ENCODE results near the gene CHIT1. TPM values are rescaled to one million over a fixed set of nuclear protein-coding genes. Genes with fewer than 3 reads are reported as not detected.

The CHIT1 gene
- total and polyA plus RNA-seq, 2 of the 13 experiments (the other 11 are each of a cell fraction or from before 2014, with no cell fraction given): not detected

DNA sequence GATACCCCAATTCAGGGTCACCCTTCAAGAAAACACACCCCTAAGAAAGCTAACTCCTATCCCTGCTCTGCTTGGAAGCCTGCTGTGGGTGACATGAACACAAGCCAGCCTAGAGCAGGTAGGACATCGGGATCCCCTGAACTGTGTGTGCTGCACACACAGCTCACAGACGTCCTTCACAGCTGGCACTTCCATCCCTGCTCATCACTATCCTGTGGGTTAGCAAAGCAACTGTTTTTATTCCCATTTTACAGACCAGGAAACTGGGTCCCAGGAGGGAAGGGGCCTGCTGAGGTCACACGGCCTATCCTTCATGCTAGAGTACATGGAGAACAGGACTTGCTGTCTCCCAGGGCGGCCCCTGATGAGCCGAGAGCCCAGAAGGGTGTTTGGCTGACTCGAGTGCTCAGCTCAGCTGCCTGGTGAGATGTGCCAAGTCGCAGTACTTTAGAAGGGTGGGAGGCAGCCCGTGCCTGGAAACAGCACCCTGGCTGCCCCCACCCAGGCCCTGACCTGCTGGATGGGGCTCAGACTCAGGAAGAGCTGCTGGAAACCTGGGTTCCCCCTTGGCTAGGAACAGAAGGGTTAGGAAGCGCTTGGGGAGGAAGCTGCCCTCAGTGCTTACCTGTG is 47.6 kb upstream of the CHIT1 start:
- BruUV-seq (replicated peaks): no TSS peak
- Histone ChIP-seq H3K4me3 (replicated peaks in 1 of 3; ENCODE audit: insufficient read depth in 1 of 3, low read depth in 2 of 3, low read length in 3 of 3) (no peak overlapping the region), H3K27me3 (ENCODE audit: control insufficient read depth in 1 of 2, insufficient read depth in 2 of 2, low read length in 2 of 2) (peaks cover 1 to 39% of the 10 kb centered on the region in 2 experiments; a peak in 3 of 5 replicates), H3K4me2 (ENCODE audit: low read depth, low read length) (no peak overlapping the region), H3K27ac (ENCODE audit: extremely low read length, insufficient read depth, low read length) (no peak overlapping the region), H3K4me1 (ENCODE audit: insufficient read depth, low read length) (peaks cover 20% of the 10 kb centered on the region), H2AFZ (ENCODE audit: low read length) (no peak overlapping the region), H3K36me3 (replicated peaks in 1 of 2; ENCODE audit: control insufficient read depth in 1 of 2, insufficient read depth in 2 of 2, low read length in 2 of 2) (no peaks in the 10 kb centered on the region), H4K20me1 (ENCODE audit: insufficient read depth, low read length) (no peaks in the 10 kb centered on the region), H3K9me3 (ENCODE audit: low read length) (no peaks in the 10 kb centered on the region), H3K79me2 (ENCODE audit: insufficient read depth, low read length) (no peaks in the 10 kb centered on the region), H3K9ac (ENCODE audit: insufficient read depth, low read depth, low read length) (no peak overlapping the region)
- CTCF ChIA-PET (ENCODE audit: low intra/inter-chr PET ratio, low total read pairs): no interaction called here
- POLR2A ChIA-PET: no interaction called here
- TF ChIP-seq SMYD3 (CRISPR knock-in tag; IDR thresholded peaks at IDR 0.05): no peak
- no peak for ATAC-seq
- 28% methylated on average over 8 of the region's 9 CpGs for WGBS (ENCODE audit: low lambda C conversion rate)
- intact Hi-C loops (cut with micrococcal nuclease; ENCODE audit: unreplicated experiment) (no loop called here), in situ Hi-C loops (cut with HindIII; ENCODE audit: extremely low pct_ligation_motif_present, low pct_unique_long_range_greater_than_20kb) (loop anchor here (10.0 kb wide), 1 partner anchor 208 kb away; no protein-coding TSS in a partner anchor)
- DNase-seq (ENCODE audit: low spot score): no peak
- FAIRE-seq: no peak

DNA sequence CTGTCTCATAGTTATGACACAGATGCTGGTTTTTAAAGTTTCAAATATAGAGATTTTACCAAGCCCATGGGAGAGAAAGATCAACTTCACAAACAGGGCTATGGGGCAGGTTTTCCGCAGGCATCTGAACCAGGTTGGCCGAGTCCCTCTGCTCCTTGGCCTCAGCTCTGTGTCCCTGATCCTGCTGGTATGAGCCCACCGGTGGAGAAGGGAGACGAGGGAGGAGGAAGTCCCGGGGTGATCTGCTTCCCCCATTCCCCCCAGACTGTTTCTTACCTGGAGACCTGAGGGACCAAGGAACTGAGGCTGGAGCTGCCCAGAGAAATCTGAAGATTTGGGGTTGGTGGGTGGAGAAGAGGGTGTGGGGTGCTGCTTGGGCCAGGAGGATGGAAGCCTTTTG is 46.9 kb upstream of the CHIT1 start:
- Histone ChIP-seq H3K9ac (ENCODE audit: insufficient read depth, low read depth, low read length) (no peak overlapping the region), H3K9me3 (ENCODE audit: low read length) (no peaks in the 10 kb centered on the region), H3K4me3 (replicated peaks in 1 of 3; ENCODE audit: insufficient read depth in 1 of 3, low read depth in 2 of 3, low read length in 3 of 3) (no peak overlapping the region), H3K27me3 (ENCODE audit: control insufficient read depth in 1 of 2, insufficient read depth in 2 of 2, low read length in 2 of 2) (peaks cover 1 to 39% of the 10 kb centered on the region in 2 experiments; a peak in 3 of 5 replicates), H3K4me1 (ENCODE audit: insufficient read depth, low read length) (peaks cover 17% of the 10 kb centered on the region; the same call in 1 of the 2 replicates), H2AFZ (ENCODE audit: low read length) (no peak overlapping the region), H4K20me1 (ENCODE audit: insufficient read depth, low read length) (no peaks in the 10 kb centered on the region), H3K4me2 (ENCODE audit: low read depth, low read length) (no peak overlapping the region), H3K36me3 (replicated peaks in 1 of 2; ENCODE audit: control insufficient read depth in 1 of 2, insufficient read depth in 2 of 2, low read length in 2 of 2) (no peaks in the 10 kb centered on the region), H3K27ac (ENCODE audit: extremely low read length, insufficient read depth, low read length) (no peak overlapping the region), H3K79me2 (ENCODE audit: insufficient read depth, low read length) (no peaks in the 10 kb centered on the region)
- no TSS peak for BruUV-seq (replicated peaks)
- ATAC-seq (no peak), DNase-seq (ENCODE audit: low spot score) (no peak), FAIRE-seq (no peak)
- ChIA-PET POLR2A (no interaction called here), CTCF (ENCODE audit: low intra/inter-chr PET ratio, low total read pairs) (no interaction called here)
- 52% methylated on average over 4 of the region's 5 CpGs for WGBS (ENCODE audit: low lambda C conversion rate)
- intact Hi-C loops (cut with micrococcal nuclease; ENCODE audit: unreplicated experiment) (no loop called here), in situ Hi-C loops (cut with HindIII; ENCODE audit: extremely low pct_ligation_motif_present, low pct_unique_long_range_greater_than_20kb) (loop anchor here (10.0 kb wide), 1 partner anchor 208 kb away; no protein-coding TSS in a partner anchor)
- no peak for TF ChIP-seq KLF13 (CRISPR knock-in tag; IDR thresholded peaks at IDR 0.05)
- no peak for TF ChIP-seq TMF1 (CRISPR knock-in tag; IDR thresholded peaks at IDR 0.05; ENCODE audit: low read depth)

Measured in HepG2 (cell line).